GM18909 (cell line): Measurements from ENCODE around the gene TATDN3.
"Not testable (repeated sequence)": the region's sequence is repeated elsewhere in the genome, so short reads cannot be mapped to it uniquely, and the experiment has no call there.

Experiments
- ATAC-seq: cut with Tn5 transposase; IDR thresholded peaks from one replicate; pipeline ENCODE4 v1.9.1; 2021; ENCODE audit warnings: mild to moderate bottlenecking; ENCODE audit not compliant: unreplicated experiment, poor library complexity

The TATDN3 gene

GRCh38 chr1:212825798-212826452 lies 34.2 kb downstream of the TATDN3 start:
- ATAC-seq, result no peak

- no peak for ATAC-seq
Observed at GRCh38 chr1:212827171-212827776, 35.6 kb downstream of the TATDN3 start.

GRCh38 chr1:212827831-212828278 lies 36.2 kb downstream of the TATDN3 start:
- ATAC-seq, result no peak

- ATAC-seq, result no peak
Observed at GRCh38 chr1:212828395-212828794, 36.7 kb downstream of the TATDN3 start.

GRCh38 chr1:212833211-212834207 lies 41.8 kb downstream of the TATDN3 start:
- peak; percentile 88 for ATAC-seq

- no peak for ATAC-seq
Observed at GRCh38 chr1:212838145-212838544, 46.5 kb downstream of the TATDN3 start.

GRCh38 chr1:212844521-212844920 lies 52.8 kb downstream of the TATDN3 start:
- not testable (repeated sequence) for ATAC-seq

- ATAC-seq, result no peak
Observed at GRCh38 chr1:212847549-212847948, 55.9 kb downstream of the TATDN3 start, which contains the start of gene SPATA45. SPATA45 (minus strand) TSS chr1:212847649; CDS start chr1:212836149, 11,500 bp downstream.

GRCh38 chr1:212852105-212852688 lies 60.5 kb downstream of the TATDN3 start:
- ATAC-seq, result no peak

- ATAC-seq, result no peak
Observed at GRCh38 chr1:212853658-212854057, 62.0 kb downstream of the TATDN3 start.

GRCh38 chr1:212856755-212857154 lies 65.1 kb downstream of the TATDN3 start:
- no peak for ATAC-seq

GRCh38 chr1:212857992-212858460 lies 66.3 kb downstream of the TATDN3 start, which contains the start of gene FLVCR1:
FLVCR1 (plus strand) TSS chr1:212858275; CDS start chr1:212858453, 178 bp downstream.
- peak; percentile 98 for ATAC-seq

- ATAC-seq, result peak; percentile 24
Observed at GRCh38 chr1:212858461-212859265, 67.0 kb downstream of the TATDN3 start.

- ATAC-seq, result no peak
Observed at GRCh38 chr1:212860713-212861581, 69.3 kb downstream of the TATDN3 start.

GRCh38 chr1:212862111-212862690 lies 70.5 kb downstream of the TATDN3 start:
- no peak for ATAC-seq

GRCh38 chr1:212863345-212863744 lies 71.7 kb downstream of the TATDN3 start:
- ATAC-seq, result not testable (repeated sequence)

- no peak for ATAC-seq
Observed at GRCh38 chr1:212864201-212864600, 72.5 kb downstream of the TATDN3 start.
